Left lung (tissue), 10 donors: ENCODE data around the gene PGLYRP2. TPM values are rescaled to one million over a fixed set of nuclear protein-coding genes. Genes with fewer than 3 reads are reported as not detected.

Experiments used
- ATAC-seq: fragments of 200-7000 bp; cut with Tn5 transposase; one replicate; pipeline ENCODE4 v1.9.1; 2020; ENCODE audit warnings: moderate library complexity
- DNase-seq, 4 donors: peaks; one replicate each; pipeline ENCODE4 v3.0.0-alpha.2; 2013 to 2020
- H3K27ac ChIP-seq, 2 donors: fragments of 200-600 bp; sonication (generic) in 1 of 2; one replicate each; pipeline versions ENCODE4 v1.5.0 to v1.8.0; 2020 to 2021
- H3K27me3 ChIP-seq, 2 donors: fragments of 200-600 bp; sonication (generic) in 1 of 2; one replicate each; pipeline versions ENCODE4 v1.5.0 to v1.8.0; 2020 to 2021
- H3K36me3 ChIP-seq, 2 donors: fragments of 200-600 bp; sonication (generic) in 1 of 2; one replicate each; pipeline versions ENCODE4 v1.5.0 to v1.8.0; 2020 to 2021
- H3K4me1 ChIP-seq, 2 donors: fragments of 200-600 bp; one replicate each; pipeline ENCODE4 v1.8.0; 2021
- H3K4me3 ChIP-seq, 2 donors: fragments of 200-600 bp; sonication (generic) in 1 of 2; one replicate each; pipeline versions ENCODE4 v1.5.0 to v1.8.0; 2020 to 2021; ENCODE audit warnings: mild to moderate bottlenecking in 1 of 2
- H3K9me3 ChIP-seq, 2 donors: fragments of 200-600 bp; sonication (generic) in 1 of 2; one replicate each; pipeline versions ENCODE4 v1.5.0 to v1.8.0; 2020 to 2021
- CTCF ChIP-seq, 2 donors: fragments of 200-600 bp; sonication (generic) in 1 of 2; IDR thresholded peaks; one replicate each; pipeline versions ENCODE4 v1.5.0 to v1.8.0; 2021; ENCODE audit warnings: antibody characterized with exemption in 2 of 2
- intact Hi-C, 2 donors: fragments of 100-400 bp; cut with DNase I; formaldehyde crosslinking; loops; one replicate each; pipeline versions ENCODE4 v1.11.2 to v1.14.2; 2022
- polyA plus RNA-seq, 6 donors: library from polyadenylated mRNA; unstranded; fragments of 120-200 nt; gene quantifications; one replicate each; pipeline ENCODE4 v1.2.1, GENCODE V29; 2013; ENCODE audit not compliant: insufficient read length in 6 of 6
- total RNA-seq, 2 donors: library from RNA; stranded (reverse); fragmentation: NEBNext Ultra II Directional; extraction: Animal tissue kit (Norgen Biotek cat#: 25700); gene quantifications; one replicate each; pipeline ENCODE4 v1.2.1, GENCODE V29; 2021
- donor health status: DM: no; HTN: yes; CAD: no.
- donor health status: DM: no; HTN: no; CAD: no.

Gene PGLYRP2
- total and polyA plus RNA-seq, 8 donors = not detected

DNA sequence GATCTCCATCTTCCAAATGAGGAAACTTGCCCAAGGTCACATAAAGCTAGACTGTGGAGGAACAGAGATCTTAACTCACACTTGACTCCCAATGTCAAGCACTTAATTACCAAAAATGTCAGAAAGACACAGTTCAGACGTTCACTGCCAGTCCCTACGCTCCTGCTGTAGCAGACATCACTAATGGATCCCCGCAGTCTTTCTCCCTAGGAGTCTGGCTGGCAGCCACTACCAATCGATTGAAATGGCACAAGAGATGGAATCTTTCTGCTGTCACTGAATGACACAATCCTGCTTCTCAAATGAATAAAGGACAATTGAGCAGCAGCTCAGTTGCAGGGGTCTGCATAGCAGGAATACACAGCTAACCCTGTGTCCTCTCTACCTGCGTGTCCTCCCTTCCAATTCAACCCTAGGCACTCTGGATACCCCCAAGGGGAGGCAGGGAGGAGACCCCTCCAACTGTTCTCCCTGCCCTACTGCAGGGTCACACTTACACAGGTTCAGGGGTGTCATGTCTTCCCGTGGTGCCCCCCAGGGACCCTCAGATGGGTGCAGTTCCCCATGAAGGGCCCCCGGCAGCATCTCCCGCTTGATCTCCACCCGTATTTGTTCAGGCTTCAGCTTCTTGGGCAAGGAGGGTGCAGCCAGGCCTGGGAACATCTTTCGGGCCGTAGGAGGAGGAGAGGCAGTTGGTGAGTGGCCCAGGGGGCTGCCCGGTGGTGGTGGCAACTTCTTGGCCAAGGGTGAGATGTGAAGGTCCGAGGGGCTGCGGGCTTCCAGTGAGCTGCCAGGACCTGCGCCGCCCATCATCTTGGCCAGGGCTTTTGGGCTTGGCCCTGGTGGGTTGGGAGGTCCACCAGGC is 52.6 kb downstream of the PGLYRP2 start:
- Histone ChIP-seq H3K9me3 (peaks cover 0 to 3% of the 10 kb centered on the region in 2 donors), H3K27ac (no peak overlapping the region), H3K4me3 (no peak overlapping the region), H3K27me3 (no peaks in the 10 kb centered on the region), H3K4me1 (peaks cover 10 to 34% of the 10 kb centered on the region in 2 donors), H3K36me3 (peaks cover 0 to 78% of the 10 kb centered on the region in 2 donors)
- no peak for DNase-seq
- TF ChIP-seq CTCF (IDR thresholded peaks at IDR 0.05) = no peak
- no peak for ATAC-seq
- intact Hi-C loops = no loop called here

DNA sequence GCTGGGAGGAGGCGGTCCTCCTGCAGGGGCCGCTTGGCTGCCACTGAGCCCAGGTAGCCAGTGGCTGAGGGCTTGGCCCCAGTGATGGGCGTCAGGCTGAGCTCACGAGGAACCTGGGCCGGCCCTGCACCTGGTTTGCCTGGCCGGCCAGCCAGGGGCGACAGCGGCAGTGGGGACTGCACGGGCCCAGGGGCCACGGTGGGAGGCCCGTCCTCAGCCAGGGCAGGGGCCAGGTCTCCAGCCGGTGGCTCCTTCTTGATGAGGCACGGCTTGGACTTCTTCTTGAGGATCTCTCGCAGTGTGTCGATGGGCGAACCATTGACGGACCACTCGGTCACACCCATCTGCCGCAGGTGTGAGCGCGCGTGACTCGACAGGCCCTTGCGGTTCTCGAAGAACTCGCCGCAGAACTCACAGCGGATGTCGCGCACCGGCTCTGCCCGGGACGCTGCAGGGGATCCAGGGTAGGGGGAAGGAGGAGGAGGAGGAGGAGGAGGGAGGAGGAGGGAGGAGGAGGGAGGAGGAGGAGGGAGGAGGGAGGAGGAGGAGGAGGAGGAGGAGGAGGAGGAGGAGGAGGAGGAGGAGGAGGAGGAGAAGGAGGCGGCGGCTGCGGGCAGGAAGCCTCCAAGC is 53.9 kb downstream of the PGLYRP2 start:
- ATAC-seq (no peak), DNase-seq (no peak)
- intact Hi-C loops = no loop called here
- peaks cover 0 to 81% of the 10 kb centered on the region in 2 donors for H3K36me3 ChIP-seq
- H3K9me3 ChIP-seq = peaks cover 0 to 3% of the 10 kb centered on the region in 2 donors
- H3K4me1 ChIP-seq = peaks cover 0 to 25% of the 10 kb centered on the region in 2 donors
- TF ChIP-seq CTCF (IDR thresholded peaks at IDR 0.05) = no peak
- no peak overlapping the region for H3K27ac ChIP-seq
- H3K27me3 ChIP-seq = no peaks in the 10 kb centered on the region
- H3K4me3 ChIP-seq = no peak overlapping the region

DNA sequence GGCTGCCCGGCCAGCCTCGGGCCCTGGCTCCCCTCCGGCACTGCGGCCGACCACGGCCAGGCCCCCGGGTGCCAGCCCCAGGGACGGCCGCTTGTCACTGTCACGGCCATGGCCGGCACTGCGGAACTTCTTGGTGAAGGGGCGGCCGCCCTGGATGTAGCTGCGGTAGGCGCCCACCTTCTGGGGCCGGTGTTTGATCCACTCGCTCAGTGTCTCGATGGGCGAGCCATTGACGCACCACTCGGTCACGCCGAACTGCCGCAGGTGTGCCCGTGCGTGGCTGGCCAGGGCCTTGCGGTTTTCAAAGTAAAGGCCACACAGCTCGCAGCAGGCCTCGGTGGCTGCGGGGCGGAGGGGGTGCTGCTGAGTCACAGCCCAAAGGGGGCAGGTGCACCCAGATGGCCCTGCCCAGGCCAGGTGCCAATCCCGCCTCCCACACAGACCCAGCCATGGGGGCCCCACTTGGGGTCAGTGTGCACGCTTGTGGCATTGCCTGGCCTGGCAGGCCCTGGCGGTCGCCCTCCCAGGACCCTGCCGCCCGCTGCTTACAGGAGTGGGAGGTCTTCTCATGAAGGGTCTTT is 54.5 kb downstream of the PGLYRP2 start:
- no peak overlapping the region for H3K4me3 ChIP-seq
- TF ChIP-seq CTCF (IDR thresholded peaks at IDR 0.05) = no peak
- peaks cover 0 to 20% of the 10 kb centered on the region in 2 donors for H3K4me1 ChIP-seq
- H3K27ac ChIP-seq = no peak overlapping the region
- DNase-seq (no peak), ATAC-seq (no peak)
- peaks cover 0 to 3% of the 10 kb centered on the region in 2 donors for H3K9me3 ChIP-seq
- H3K27me3 ChIP-seq = no peaks in the 10 kb centered on the region
- peaks cover 0 to 79% of the 10 kb centered on the region in 2 donors for H3K36me3 ChIP-seq
- intact Hi-C loops = no loop called here

GRCh38 chr19:15424121-15424520 is 55.2 kb downstream of the PGLYRP2 start:
- Histone ChIP-seq H3K4me3 (no peak overlapping the region), H3K27me3 (no peaks in the 10 kb centered on the region), H3K27ac (no peak overlapping the region), H3K9me3 (peaks cover 0 to 3% of the 10 kb centered on the region in 2 donors), H3K36me3 (peaks cover 0 to 73% of the 10 kb centered on the region in 2 donors), H3K4me1 (peaks cover 0 to 21% of the 10 kb centered on the region in 2 donors)
- TF ChIP-seq CTCF (IDR thresholded peaks at IDR 0.05) = no peak
- intact Hi-C loops = no loop called here
- no peak for ATAC-seq
- DNase-seq = no peak

GRCh38 chr19:15423130-15423529 is 56.2 kb downstream of the PGLYRP2 start:
- intact Hi-C loops = no loop called here
- Histone ChIP-seq H3K27ac (no peak overlapping the region), H3K36me3 (peaks cover 0 to 65% of the 10 kb centered on the region in 2 donors), H3K9me3 (peaks cover 0 to 3% of the 10 kb centered on the region in 2 donors), H3K4me1 (peaks cover 0 to 22% of the 10 kb centered on the region in 2 donors), H3K4me3 (no peak overlapping the region), H3K27me3 (no peaks in the 10 kb centered on the region)
- no peak for DNase-seq
- TF ChIP-seq CTCF (IDR thresholded peaks at IDR 0.05) = no peak
- ATAC-seq = no peak
